GM18499 (cell line): Measurements from ENCODE around the gene CUX1.
"Not testable (repeated sequence)": the region's sequence is repeated elsewhere in the genome, so short reads cannot be mapped to it uniquely, and the experiment has no call there.

Experiments
- ATAC-seq: cut with Tn5 transposase; IDR thresholded peaks from one replicate; pipeline ENCODE4 v1.9.1; 2021; ENCODE audit warnings: moderate number of reproducible peaks; ENCODE audit not compliant: insufficient read depth, unreplicated experiment

The CUX1 gene

GRCh38 chr7:101817471-101818286 is at the start of gene CUX1:
TSS of gene CUX1 (plus strand) at chr7:101817626. CDS start at chr7:101817640, 14 bp downstream.
- ATAC-seq: no peak

GRCh38 chr7:101768280-101768679 is 49.1 kb upstream of the CUX1 start:
- no peak for ATAC-seq

- no peak for ATAC-seq
These were observed 47.0 kb upstream of the CUX1 start for GRCh38 chr7:101770466-101770865.

- ATAC-seq: no peak
These were observed 44.8 kb upstream of the CUX1 start for GRCh38 chr7:101772508-101773211.

- no peak for ATAC-seq
These were observed 42.2 kb upstream of the CUX1 start for GRCh38 chr7:101775181-101775580.

GRCh38 chr7:101778026-101778580 is 39.3 kb upstream of the CUX1 start:
- ATAC-seq: no peak

GRCh38 chr7:101779267-101779666 is 38.2 kb upstream of the CUX1 start:
- no peak for ATAC-seq

GRCh38 chr7:101780281-101780680 is 37.1 kb upstream of the CUX1 start:
- ATAC-seq: no peak

GRCh38 chr7:101781439-101781838 is 36.0 kb upstream of the CUX1 start:
- ATAC-seq: no peak

- no peak for ATAC-seq
These were observed 35.0 kb upstream of the CUX1 start for GRCh38 chr7:101782476-101782875.

GRCh38 chr7:101782896-101783295 is 34.5 kb upstream of the CUX1 start:
- no peak for ATAC-seq

GRCh38 chr7:101783381-101784181 is 33.8 kb upstream of the CUX1 start:
- ATAC-seq: no peak

- ATAC-seq: no peak
These were observed 32.9 kb upstream of the CUX1 start for GRCh38 chr7:101784292-101785127.

GRCh38 chr7:101787864-101788263 is 29.6 kb upstream of the CUX1 start:
- ATAC-seq: no peak

- ATAC-seq: no peak
These were observed 28.9 kb upstream of the CUX1 start for GRCh38 chr7:101788517-101788916.

- ATAC-seq: no peak
These were observed 26.7 kb upstream of the CUX1 start for GRCh38 chr7:101790566-101791293.

GRCh38 chr7:101792051-101792681 is 25.3 kb upstream of the CUX1 start:
- ATAC-seq: no peak

- not testable (repeated sequence) for ATAC-seq
These were observed 24.7 kb upstream of the CUX1 start for GRCh38 chr7:101792682-101793071.

GRCh38 chr7:101795461-101795860 is 22.0 kb upstream of the CUX1 start:
- no peak for ATAC-seq
